Psoas muscle (tissue), 8 donors: Measurements from ENCODE around the gene IRX2. TPM values are rescaled to one million over a fixed set of nuclear protein-coding genes. Genes with fewer than 3 reads are reported as not detected.

Experiments
- ATAC-seq, 4 donors: fragments of 200-7000 bp; cut with Tn5 transposase; one replicate each; pipeline ENCODE4 v1.9.1; 2020; ENCODE audit warnings: moderate library complexity in 3 of 4, mild to moderate bottlenecking in 2 of 4
- DNase-seq, 2 donors: peaks; one replicate each; pipeline ENCODE4 v3.0.0-alpha.2; 2020
- H3K27ac ChIP-seq: fragments of 200-600 bp; one replicate; pipeline ENCODE4 v1.8.0; 2022
- H3K27me3 ChIP-seq, 3 donors: fragments of 200-600 bp in 1 of 3; one replicate each; pipeline versions ENCODE4 v1.6.1 to v1.8.0; 2013 to 2022; ENCODE audit warnings: low read length in 2 of 3, mild to moderate bottlenecking in 2 of 3, moderate library complexity in 1 of 3; ENCODE audit not compliant: insufficient read depth in 3 of 3
- H3K36me3 ChIP-seq, 2 donors: fragments of 200-600 bp in 1 of 2; one replicate each; pipeline versions ENCODE4 v1.6.1 to v1.8.0; 2013 to 2022; ENCODE audit warnings: low read depth in 1 of 2, mild to moderate bottlenecking in 1 of 2, moderate library complexity in 1 of 2; ENCODE audit not compliant: insufficient read depth in 1 of 2
- H3K4me1 ChIP-seq: fragments of 200-600 bp; one replicate; pipeline ENCODE4 v1.8.0; 2022
- H3K4me3 ChIP-seq: fragments of 200-600 bp; one replicate; pipeline ENCODE4 v1.8.0; 2022; ENCODE audit warnings: mild to moderate bottlenecking
- H3K9me3 ChIP-seq: fragments of 200-600 bp; one replicate; pipeline ENCODE4 v1.8.0; 2022
- CTCF ChIP-seq: fragments of 200-600 bp; IDR thresholded peaks from one replicate; pipeline ENCODE4 v1.8.0; 2022; ENCODE audit warnings: antibody characterized with exemption
- WGBS, 3 donors: extraction: QIAGEN DNeasy Blood & Tissue Kit; methylation state at CpG; one replicate each; pipeline versions ENCODE4 v1.1.6 to v1.1.7; 2013; 5-methylcytosine and 5-hydroxymethylcytosine counted together
- intact Hi-C, 2 donors: fragments of 100-400 bp; cut with DNase I; formaldehyde crosslinking; loops; one replicate each; pipeline versions ENCODE4 v1.11.0 to v1.14.2; 2022
- polyA plus RNA-seq, 3 donors: library from polyadenylated mRNA; stranded (reverse); fragments of 200-250 nt; gene quantifications; one replicate each; pipeline ENCODE4 v1.2.3, GENCODE V29; 2013
- total RNA-seq, 4 donors: library from RNA; stranded (reverse); fragmentation: NEBNext Ultra II Directional in 2 of 4; extraction: Animal tissue kit (Norgen Biotek cat#: 25700) in 2 of 4; gene quantifications; one replicate each; pipeline versions ENCODE4 v1.2.1 to v1.2.4, GENCODE V29; 2021 to 2023
- donor health status: healthy with polysubstance abuse.
- donor health status: DM: no; HTN: no; CAD: no; lungs with moderate emphysema.
- donor health status: Bipolar disorder and iron deficiency.
- donor health status: healthy.
- donor health status: DM: yes; HTN: yes; CAD: no.
- donor health status: DM: no; HTN: no; CAD: no.
- donor health status: DM: no; HTN: no; CAD: no.
- donor health status: DM: yes; HTN: yes; CAD: no.

IRX2 gene
- total and polyA plus RNA-seq, 7 donors, result 0.03 to 0.17 (median 0.08) TPM; not detected in 3

GRCh38 chr5:2702096-2702879 lies 49.2 kb downstream of the IRX2 start:
- Histone ChIP-seq H3K27me3 (peaks cover 0 to 5% (median 3%) of the 10 kb centered on the region in 3 donors), H3K9me3 (no peaks in the 10 kb centered on the region), H3K4me1 (no peaks in the 10 kb centered on the region), H3K36me3 (no peaks in the 10 kb centered on the region), H3K4me3 (no peak overlapping the region), H3K27ac (no peak overlapping the region)
- no peak for ATAC-seq
- TF ChIP-seq CTCF, result no peak
- intact Hi-C loops, result no loop called here
- no peak for DNase-seq
- WGBS, 3 donors, result 70 to 71% (median 70%) methylated on average over 27 to 28 of the region's 28 CpGs

- no peaks in the 10 kb centered on the region for H3K9me3 ChIP-seq
- H3K4me1 ChIP-seq, result no peaks in the 10 kb centered on the region
- ATAC-seq (no peak), DNase-seq (no peak)
- 42 to 49% (median 44%) methylated on average over 10 of the region's 10 CpGs for WGBS, 3 donors
- TF ChIP-seq CTCF, result no peak
- H3K27ac ChIP-seq, result no peak overlapping the region
- no peaks in the 10 kb centered on the region for H3K36me3 ChIP-seq
- no peak overlapping the region for H3K4me3 ChIP-seq
- intact Hi-C loops, result no loop called here
- peaks cover 0 to 5% (median 3%) of the 10 kb centered on the region in 3 donors for H3K27me3 ChIP-seq
Measured at GRCh38 chr5:2701592-2701991, 49.9 kb downstream of the IRX2 start.

GRCh38 chr5:2700876-2701275 lies 50.6 kb downstream of the IRX2 start:
- Histone ChIP-seq H3K27me3 (peaks cover 0 to 5% (median 3%) of the 10 kb centered on the region in 3 donors), H3K4me3 (no peak overlapping the region), H3K36me3 (no peaks in the 10 kb centered on the region), H3K4me1 (no peaks in the 10 kb centered on the region), H3K9me3 (no peaks in the 10 kb centered on the region), H3K27ac (no peak overlapping the region)
- 77 to 82% (median 77%) methylated on average over 8 of the region's 8 CpGs for WGBS, 3 donors
- intact Hi-C loops, result no loop called here
- ATAC-seq (no peak), DNase-seq (no peak)
- no peak for TF ChIP-seq CTCF

- DNase-seq (no peak), ATAC-seq (no peak)
- Histone ChIP-seq H3K27ac (no peak overlapping the region), H3K4me1 (no peaks in the 10 kb centered on the region), H3K9me3 (no peaks in the 10 kb centered on the region), H3K27me3 (peaks cover 0 to 3% (median 0%) of the 10 kb centered on the region in 3 donors), H3K4me3 (no peak overlapping the region), H3K36me3 (no peaks in the 10 kb centered on the region)
- intact Hi-C loops, result no loop called here
- 84 to 90% (median 88%) methylated on average over 16 to 17 of the region's 17 CpGs for WGBS, 3 donors
- no peak for TF ChIP-seq CTCF
Measured at GRCh38 chr5:2699686-2700085, 51.8 kb downstream of the IRX2 start.
